H54 (cell line): ENCODE measurements around the gene ETV2.
"Not testable (repeated sequence)": the region's sequence is repeated elsewhere in the genome, so short reads cannot be mapped to it uniquely, and the experiment has no call there.

ENCODE experiments used
- DNase-seq: peaks from one replicate; pipeline ENCODE4 v3.0.0; 2011; ENCODE audit warnings: low spot score, mixed read lengths; ENCODE audit not compliant: insufficient read length
- FAIRE-seq: peaks from 3 replicates; lab custom pipeline; 2011; peaks lifted over from hg19 to GRCh38; lab: Jason Lieb, UNC
- POLR2A ChIP-seq: IDR thresholded peaks from 2 replicates; pipeline ENCODE4 v1.6.1; 2011; ENCODE audit warnings: low read depth, mild to moderate bottlenecking, low read length

Gene ETV2

DNA sequence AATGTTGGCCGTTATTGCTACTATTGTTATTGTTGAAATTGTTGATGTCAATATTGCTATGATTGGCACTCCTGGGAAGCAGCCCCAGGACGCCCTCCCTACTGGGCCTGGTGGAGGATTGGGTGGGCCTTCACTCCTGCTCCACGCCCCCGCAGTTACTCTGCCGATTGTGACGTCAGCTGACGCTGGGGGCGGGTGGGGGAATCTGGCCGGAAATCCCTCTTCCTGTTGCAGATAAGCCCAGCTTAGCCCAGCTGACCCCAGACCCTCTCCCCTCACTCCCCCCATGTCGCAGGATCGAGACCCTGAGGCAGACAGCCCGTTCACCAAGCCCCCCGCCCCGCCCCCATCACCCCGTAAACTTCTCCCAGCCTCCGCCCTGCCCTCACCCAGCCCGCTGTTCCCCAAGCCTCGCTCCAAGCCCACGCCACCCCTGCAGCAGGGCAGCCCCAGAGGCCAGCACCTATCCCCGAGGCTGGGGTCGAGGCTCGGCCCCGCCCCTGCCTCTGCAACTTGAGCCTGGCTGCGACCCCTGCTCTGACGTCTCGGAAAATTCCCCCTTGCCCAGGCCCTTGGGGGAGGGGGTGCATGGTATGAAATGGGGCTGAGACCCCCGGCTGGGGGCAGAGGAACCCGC is at the start of gene ETV2:
Gene ETV2 (plus strand): TSS at position 231 of the 637 bp plus-strand sequence. CDS start 716 bp downstream, outside the sequence.
- FAIRE-seq (no peak), DNase-seq (no peak)
- no peak for TF ChIP-seq POLR2A

DNA sequence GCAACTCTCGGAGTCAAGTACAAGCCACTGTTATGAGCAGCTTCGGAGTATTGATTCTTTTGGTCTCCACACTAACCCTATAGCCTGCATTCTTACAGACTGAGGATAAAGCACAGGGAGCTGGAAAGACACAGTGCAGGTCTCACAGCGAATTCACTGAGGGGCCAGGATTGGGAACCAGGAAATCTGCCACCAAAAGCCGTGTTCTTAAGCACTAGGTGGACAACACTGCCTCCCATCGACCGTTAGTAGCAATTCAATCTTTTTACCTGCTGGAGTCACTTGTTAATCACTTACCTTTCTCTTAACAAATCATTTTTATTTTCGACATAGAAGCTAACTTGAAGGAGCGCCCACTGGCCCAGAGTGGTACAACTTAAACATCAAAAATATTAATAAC is 49.3 kb upstream of the ETV2 start:
- no peak for DNase-seq
- TF ChIP-seq POLR2A = no peak
- no peak for FAIRE-seq

- FAIRE-seq = not testable (repeated sequence)
Measured at GRCh38 chr19:35595026-35595425, 46.5 kb upstream of the ETV2 start.

GRCh38 chr19:35595928-35596327 is 45.6 kb upstream of the ETV2 start:
- no peak for DNase-seq
- no peak for TF ChIP-seq POLR2A
- FAIRE-seq = no peak

More at GRCh38 chr19:35595026-35595425, 46.5 kb upstream of the ETV2 start:
- not testable (repeated sequence) for DNase-seq

GRCh38 chr19:35596366-35596999 is 45.1 kb upstream of the ETV2 start:
- TF ChIP-seq POLR2A = no peak
- DNase-seq (peak; percentile 44), FAIRE-seq (no peak)

- no peak for TF ChIP-seq POLR2A
- no peak for DNase-seq
- no peak for FAIRE-seq
Measured at GRCh38 chr19:35601971-35602370, 39.6 kb upstream of the ETV2 start.

DNA sequence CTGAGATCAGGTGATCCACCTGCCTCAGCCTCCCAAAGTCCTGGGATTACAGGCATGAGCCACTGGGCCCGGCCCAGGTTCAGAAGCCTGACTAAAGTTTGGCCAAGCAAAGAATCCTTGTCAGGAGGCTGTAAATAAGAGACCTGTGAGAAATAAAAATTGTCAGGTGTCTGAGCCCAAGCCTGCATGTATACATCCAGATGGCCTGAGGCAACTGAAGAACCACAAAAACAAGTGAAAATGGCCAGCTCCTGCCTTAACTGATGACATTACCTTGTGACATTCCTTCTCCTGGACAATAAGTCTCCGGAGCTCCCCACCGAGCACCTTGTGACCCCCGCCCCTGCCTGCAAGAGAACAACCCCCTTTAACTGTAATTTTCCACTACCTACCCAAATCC is 37.1 kb upstream of the ETV2 start:
- DNase-seq, FAIRE-seq: not testable (repeated sequence)

GRCh38 chr19:35607170-35607569 is 34.4 kb upstream of the ETV2 start:
- FAIRE-seq, DNase-seq: not testable (repeated sequence)

DNA sequence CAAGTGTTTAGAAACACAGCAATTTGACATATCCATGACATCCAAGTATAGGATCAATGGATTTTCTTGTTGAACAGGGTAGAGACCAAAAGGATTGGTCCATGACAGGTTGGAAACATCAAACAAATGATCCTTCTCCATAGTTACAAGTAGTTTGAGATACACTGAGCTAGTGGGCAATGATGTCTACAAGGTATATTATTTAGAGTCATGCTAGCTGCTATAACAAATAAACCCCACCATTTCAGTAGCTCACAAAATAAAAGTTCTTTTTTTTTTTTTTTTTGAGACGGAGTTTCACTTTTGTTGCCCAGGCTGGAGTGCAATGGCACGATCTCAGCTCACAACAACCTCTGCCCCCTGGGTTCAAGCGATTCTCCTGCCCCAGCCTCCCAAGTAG is 33.9 kb upstream of the ETV2 start:
- no peak for TF ChIP-seq POLR2A
- FAIRE-seq (no peak), DNase-seq (no peak)

GRCh38 chr19:35608251-35608650 is 33.3 kb upstream of the ETV2 start:
- no peak for FAIRE-seq
- DNase-seq = no peak
- no peak for TF ChIP-seq POLR2A

GRCh38 chr19:35609851-35610353 is 31.6 kb upstream of the ETV2 start:
- DNase-seq = no peak
- FAIRE-seq = no peak
- no peak for TF ChIP-seq POLR2A

- TF ChIP-seq POLR2A = no peak
- FAIRE-seq = no peak
- no peak for DNase-seq
Measured at GRCh38 chr19:35612224-35612558, 29.4 kb upstream of the ETV2 start.

DNA sequence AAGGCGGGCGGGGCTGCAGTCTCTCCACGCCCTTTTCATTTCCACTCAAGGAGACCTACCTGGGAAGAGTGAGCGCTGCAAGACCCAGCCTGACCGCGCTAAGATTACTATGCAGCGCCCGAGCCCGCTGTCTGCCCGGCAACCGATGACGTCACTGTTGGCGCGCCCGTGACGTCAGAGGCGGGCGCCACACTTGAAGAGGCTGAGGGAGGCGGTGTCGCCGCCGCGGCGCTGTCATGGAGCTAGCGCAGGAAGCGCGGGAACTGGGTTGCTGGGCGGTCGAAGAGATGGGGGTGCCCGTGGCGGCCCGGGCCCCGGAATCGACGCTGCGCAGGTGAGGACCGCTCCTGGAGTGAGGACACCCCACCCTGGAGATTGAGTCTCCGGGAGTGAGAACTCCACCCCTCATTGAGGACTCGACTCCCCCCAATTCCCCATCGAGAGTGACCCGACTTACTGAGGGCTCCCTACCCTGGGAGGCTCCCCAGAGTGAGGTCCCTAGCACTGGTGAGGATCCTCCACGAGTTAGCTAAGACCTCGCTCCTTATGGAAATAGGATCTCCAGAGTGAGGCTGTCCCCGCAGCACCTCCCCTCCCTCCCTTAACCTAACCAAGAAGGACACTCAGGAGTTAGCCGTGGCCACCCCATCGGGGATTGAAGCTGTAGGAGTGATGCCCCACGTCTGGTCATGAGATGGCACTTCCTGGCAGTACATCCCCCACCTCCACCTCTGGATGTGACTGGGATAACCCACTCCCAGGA is 28.8 kb upstream of the ETV2 start, which contains the start of gene HAUS5:
Gene HAUS5 (plus strand): TSS at position 177 of the 763 bp plus-strand sequence. CDS start 60 bp downstream, at position 237.
- DNase-seq (peak; percentile 95), FAIRE-seq (peak; percentile 33)
- TF ChIP-seq POLR2A = peak; percentile 84

- TF ChIP-seq POLR2A = no peak
- DNase-seq (no peak), FAIRE-seq (no peak)
Measured at GRCh38 chr19:35613574-35613973, 28.0 kb upstream of the ETV2 start.

DNA sequence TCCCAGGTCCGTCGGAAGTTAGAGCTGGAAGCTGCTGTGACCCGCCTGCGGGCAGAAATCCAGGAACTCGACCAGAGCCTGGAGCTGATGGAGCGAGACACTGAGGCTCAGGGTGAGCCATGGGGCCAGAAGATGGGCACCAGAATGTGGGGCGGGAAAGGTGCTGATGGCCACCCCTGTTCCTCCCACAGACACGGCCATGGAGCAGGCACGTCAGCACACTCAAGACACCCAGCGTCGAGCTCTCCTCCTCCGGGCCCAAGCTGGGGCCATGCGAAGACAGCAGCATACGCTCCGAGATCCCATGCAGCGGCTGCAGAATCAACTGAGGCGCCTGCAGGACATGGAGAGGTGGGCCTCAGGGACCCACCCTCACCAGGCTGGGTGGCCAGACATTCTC is 26.5 kb upstream of the ETV2 start:
- FAIRE-seq = no peak
- no peak for TF ChIP-seq POLR2A

More for the DNA sequence above, 26.5 kb upstream of the ETV2 start:
- no peak for DNase-seq
